Raji (cell line): ENCODE data around the gene HSPG2.

Experiments used
- POLR2A ChIP-seq: IDR thresholded peaks from 2 replicates; pipeline ENCODE4 v1.6.1; 2011; ENCODE audit warnings: low read depth, low read length, control low read depth; ENCODE audit not compliant: insufficient read depth

HSPG2 gene

DNA sequence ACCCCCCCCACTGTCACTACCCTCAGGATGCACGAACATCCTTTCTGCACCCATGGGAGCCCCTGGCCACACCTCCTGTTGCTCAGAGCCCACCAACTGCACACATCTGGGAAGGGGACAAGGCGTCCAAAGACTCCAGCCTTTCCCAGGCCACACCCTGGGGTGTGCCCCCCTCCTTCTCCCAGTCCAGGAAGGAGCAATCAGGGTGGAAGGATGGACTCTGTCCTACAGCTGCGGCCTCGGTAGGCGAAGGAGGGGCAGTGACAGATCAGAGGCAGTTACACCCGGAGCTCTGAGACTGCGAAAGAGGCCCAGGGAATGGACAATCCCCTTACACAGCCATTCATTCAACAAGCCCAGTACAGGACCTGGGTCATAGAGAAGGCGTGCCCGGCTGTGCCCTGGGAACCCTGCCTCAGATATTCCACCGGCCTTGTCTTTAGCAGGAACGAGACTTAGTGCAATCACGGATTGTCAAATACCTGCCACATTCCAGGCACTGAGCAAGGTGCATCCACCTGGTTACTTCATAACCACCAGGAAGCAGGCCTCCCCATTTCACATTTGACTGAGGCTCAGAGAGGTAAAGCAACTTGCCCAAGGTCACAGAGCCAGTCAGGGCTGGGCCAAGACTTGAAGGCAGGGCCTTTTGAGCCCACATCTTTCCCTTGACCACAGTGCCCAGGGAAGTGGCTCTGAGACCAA lies 9.4 kb downstream of the HSPG2 start:
- TF ChIP-seq POLR2A = no peak

DNA sequence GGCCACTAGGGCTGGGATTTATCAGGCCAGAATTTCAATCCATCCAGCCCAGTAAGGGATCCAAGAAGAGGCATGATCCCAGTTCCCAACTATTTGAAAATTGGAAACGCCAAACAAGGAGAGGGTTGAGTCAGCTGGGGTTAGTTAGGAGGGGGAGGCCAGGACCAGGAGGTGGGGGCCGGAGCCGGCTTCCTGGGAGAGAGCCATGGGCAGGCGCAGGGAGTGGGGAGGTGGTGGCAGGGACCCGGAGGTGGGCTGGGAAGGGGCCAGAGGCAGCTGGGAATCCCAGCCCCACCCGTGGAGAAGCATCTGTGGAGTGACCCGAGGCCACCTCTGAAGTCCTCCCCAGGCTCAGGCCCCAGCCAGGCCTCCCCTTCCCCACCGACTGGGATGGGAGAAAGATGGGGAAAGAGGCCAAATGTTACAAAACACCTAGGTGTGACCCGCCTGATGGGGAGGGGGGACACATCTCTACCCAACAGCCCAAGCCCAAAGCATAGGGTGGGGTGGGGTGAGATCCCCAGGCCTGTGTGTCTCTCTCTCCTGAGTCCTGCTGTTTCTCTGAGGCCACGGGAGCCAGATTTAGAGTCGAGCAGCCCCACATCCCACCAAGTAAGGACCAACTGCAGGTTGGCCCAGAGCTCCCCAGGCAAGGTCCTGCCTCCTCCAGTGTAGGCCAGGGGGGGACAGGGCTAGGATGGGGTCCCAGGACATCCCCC lies 10.1 kb downstream of the HSPG2 start:
- TF ChIP-seq POLR2A = no peak

DNA sequence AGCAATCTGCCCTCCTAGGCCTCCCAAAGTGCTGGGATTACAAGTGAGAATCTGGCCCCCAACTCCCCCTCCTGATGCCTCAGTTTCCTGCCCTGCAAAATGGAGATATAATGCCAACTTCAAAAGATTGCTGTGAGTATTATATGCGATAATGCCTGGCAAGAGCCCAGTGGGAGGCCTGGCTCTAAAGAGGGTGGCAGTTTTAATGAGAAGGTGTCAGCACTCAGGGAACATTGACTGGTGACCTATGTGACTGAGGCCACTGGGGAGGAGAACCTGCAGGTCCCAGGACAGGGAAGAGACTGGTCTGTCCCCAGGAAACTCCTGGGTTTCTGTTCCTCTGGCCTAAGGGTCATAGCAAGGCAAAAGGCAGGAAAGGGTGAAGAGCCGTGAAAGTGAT lies 11.0 kb downstream of the HSPG2 start:
- TF ChIP-seq POLR2A = no peak

DNA sequence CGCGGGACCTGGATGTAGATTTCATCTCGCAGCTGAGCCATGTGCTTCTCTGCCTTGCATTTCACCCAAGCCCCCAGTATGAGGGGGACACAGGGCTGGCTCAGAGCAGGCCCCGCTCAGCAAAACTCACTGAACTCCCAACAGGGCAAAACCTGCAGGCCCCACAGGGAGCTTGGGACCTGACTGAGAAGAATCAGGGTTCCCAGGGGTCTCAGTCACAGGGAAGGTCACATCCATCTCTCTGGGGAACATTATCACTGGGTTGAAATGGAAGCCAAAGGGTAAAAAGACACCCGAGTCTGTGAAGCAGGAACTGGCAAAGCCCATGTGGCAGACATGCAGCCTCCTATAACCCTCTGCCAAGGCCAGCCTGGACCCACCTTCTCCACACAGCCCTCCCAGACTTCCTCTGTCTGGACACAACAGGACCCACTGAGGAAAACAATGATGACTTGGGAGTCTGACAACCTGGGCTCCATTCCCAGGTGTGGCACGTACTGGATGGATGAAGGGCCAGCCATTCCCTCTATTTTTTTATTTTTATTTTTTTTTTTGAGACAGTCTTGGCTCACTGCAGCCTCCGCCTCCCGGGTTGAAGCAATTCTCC lies 11.7 kb downstream of the HSPG2 start:
- TF ChIP-seq POLR2A = no peak

DNA sequence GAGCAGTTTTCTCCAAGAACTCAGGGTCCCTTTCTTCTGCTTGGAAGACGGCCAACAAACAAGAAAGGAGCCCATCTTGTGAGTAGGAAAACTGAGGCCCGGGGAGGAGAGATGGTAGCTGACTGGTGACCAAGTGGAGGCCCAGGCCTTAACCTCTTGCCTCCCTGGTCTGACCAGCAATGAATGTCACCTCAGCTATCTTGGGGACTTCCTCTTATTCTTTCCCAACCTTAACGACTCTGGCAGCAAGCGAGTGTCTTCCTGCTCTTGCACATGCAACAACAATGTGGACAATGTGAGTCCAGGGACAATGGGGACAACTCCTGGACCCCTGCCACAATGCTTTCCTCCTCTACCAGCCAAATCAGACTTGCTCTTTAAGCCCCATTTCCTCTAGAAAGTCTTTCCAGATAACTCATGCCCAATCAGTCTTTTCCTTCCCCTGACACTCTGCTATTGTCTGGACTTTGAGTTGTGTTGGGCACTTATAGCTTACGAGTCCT lies 12.6 kb downstream of the HSPG2 start:
- no peak for TF ChIP-seq POLR2A

DNA sequence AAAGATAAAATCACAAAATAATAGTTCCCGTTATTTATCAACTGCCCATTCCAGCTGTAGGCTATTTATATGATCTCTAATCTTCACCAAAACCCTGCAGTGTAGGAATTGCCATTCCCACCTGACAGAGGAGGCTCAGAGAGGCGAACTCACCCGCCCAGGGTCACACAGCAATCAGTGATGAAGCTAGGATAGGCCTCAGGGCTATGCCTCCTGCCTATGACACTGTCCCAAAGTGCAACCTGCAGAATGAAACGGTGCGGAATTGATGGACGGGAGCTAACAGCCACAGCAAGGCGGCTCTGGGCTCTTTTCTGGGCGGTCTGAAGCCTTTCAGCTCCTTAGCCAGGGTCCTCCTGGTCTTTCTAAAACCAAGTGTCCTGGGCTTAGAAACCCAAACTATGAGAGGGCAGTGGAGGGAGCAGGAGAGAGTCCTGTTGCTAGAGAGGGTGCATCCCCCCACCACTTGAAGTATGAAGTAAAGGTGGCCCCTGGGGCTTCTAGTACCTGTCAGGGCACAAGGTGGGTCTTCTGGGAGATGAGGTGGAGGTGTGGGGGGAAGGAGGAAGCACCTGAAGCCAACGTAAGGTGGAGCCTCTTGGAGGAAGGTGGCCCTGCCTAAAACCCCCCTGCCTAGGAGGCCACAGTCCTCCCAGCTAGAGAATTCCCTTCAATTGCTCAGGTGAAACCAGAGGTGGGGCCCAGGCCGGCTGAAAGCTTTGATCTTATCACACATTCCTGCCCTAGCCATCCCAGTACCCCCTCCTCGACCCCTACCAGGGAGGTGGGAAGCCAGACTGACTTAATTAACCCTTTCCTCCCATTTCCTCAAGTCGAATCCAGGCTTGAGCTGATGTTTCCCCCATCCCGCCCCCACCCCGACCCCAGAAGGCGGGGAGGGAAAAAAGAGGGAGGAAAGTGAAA lies 14.8 kb downstream of the HSPG2 start:
- no peak for TF ChIP-seq POLR2A

DNA sequence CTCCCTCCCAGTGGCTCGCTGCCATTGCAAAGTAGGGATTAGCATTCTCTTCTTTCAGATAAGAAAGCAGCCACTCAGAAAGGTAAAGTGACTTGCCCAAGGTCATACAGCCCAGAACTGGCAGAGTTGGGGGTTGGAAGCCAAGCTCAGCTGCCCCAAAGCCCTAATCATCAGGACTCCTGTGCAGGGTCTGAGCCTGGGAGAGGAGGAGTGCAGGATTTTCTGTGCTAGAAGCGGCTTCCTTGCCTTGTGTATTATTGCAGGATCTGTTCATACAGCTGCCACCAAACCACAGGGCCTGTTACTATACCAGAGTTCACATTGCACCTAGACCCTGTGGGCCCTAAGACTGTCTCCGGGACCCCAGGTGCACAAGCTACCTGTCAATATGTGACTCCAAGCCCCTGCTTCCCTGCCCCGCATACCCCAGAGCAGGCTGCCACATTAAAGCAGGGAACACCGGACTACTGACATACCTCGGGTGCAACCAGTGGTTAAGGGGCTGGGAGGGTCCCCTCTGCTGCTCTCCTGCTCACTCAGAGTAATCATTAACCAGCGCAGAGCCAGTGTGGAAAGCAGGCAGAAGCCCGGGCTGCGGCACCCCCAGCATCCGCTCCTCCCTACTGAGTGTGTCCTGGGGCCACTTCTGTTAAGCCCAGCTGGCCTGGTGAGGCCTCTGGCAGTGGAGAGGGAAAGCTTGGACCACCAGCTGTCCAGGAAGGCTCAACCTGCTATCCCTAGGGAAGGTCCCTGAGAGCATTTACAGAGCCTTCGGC lies 15.8 kb downstream of the HSPG2 start:
- no peak for TF ChIP-seq POLR2A

DNA sequence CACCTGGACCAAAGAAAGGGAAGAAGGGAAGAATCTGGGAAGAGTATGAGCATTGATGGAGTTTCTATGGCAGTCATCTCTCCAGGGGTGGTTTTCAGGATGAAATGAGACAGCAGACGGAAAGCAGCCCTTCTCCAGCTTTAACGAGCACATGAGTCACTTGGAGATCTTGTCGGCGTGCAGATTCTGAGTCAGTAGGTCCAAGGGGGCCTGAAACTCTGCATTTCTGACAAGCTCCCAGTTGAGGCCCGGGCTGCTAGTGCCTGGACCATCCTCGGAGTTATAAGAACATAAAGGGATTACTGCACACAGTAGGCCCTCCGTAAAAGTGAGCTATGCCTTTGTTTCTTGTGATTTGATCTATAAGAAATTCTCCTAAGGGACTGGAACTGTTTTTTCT lies 17.6 kb downstream of the HSPG2 start:
- no peak for TF ChIP-seq POLR2A

DNA sequence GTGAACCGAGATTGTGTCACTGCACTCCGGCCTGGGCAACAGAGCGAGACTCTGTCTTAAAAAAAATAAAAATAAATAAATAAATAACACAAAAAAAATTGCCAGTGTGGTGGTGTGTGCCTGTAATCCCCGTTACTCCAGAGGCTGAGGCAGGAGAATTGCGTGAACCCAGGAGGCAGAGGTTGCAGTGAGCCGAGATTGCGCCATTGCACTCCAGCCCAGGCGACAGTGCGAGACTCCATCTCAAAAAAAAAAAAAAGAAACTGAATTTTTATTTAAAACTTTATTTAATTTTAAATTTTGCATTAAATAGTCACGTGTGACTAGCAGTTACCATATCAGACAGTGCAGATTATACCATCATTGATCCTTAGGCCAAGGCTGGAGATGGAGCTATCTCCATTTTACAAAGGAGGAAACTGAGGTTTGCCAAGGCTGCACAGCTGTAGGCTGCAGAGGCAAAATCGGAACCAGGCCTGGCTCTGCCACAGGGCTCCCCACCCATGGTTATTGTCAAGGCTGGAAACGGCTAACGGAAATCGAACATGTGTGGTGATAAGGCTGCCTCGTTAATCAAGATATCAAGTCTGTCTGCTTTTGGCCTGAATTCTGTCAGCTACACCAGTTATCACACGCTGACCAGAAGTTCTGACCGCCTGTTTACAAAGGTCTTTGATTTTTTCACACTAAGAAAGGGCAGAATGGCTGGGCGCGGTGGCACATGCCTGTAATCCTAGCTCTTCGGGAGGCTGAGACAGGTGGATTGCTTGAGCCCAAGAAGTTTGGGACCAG lies 20.5 kb downstream of the HSPG2 start:
- TF ChIP-seq POLR2A = no peak

DNA sequence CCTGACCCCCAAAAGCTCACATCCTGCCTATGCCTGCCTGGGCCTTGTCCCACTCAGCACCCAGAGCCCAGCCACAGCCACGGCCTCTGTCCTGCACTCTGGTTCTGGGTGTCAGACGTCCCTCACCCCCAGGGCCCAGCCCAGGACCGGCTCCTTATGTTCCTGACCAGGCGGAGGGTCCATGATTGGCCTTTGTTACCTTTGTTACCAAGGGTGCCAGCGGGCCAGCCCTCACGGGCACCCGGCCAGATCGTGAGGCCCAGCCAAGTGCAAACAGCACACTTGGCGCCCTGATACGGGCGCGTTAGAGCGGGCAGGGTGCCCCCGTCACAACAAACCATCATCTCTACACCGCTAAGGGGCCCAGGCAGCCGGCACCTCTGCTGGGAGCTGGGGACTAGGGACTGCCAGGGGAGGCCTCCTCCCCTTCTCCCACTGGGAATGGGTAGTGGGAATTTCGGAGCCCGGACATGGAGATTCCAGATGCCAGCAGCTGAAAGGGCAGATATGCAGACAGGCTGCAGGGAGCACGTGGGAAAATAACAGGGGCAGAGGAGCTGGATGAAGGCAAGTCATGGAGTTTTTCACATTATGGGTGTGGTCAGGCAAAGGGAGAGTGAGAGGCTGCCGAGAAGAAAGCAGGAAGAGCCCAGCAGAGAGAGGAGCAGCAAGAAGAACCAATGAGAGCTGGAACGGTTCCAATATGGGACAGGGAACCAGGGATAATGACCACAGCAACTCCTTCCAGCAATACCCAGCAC lies 22.1 kb downstream of the HSPG2 start:
- TF ChIP-seq POLR2A = no peak

DNA sequence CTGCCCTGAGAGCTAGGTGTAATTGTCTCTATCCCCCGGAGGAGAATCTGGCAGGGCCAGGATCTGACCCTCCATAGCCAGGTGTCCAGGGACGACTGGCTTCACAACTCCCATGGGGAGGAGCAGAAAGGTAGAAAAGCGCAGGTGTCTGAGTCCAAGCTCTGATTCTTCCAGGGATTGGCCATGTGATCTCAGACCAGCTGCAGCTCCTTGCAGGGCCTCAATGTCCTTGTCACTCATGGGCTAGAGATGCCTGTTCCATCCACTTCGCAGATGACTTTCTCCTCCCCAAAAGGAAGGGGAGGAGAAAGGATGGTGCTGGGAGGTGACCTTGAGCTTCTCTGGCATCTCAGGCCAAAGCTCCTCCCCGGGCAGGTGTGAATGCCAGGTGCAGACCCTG lies 22.7 kb downstream of the HSPG2 start:
- TF ChIP-seq POLR2A = no peak

DNA sequence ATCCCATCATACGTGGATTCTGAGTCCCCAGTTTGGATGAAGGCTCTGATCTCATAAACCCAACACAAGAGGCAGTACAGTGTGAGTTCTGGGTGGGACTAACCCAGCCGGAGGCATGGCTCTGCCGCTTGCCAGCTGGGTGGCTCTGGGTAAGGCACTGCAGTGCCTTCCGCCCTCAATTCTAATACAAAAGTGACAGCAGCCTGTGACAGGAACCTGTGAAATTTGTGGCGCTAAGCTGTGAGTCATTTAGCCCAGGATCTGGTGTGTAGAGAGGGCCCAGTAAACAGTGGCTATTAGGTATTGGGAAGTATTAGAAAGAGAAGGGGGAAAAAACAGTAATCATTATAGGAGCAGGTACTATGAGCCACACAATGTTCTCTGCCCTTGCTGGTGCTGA lies 23.3 kb downstream of the HSPG2 start:
- no peak for TF ChIP-seq POLR2A

DNA sequence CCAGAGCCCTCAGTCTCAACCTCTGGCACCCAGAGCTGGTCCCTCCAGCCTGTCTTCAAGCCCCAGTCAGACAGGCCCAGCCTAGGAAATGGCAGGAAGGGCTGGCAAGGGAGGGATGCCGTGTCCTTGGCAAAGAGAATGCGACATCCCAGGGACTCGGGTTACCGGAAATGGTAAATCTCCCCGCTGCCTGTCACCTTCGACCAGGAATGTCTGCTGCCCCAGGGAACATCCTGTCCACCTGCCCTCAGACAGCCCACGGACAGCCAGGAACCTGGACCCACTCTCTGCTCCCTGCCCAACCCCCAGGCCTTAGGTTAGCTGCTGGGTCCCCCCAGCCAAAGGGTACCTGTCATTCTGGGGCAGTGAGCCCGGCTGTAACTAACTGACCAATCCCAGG lies 23.9 kb downstream of the HSPG2 start:
- TF ChIP-seq POLR2A = no peak

DNA sequence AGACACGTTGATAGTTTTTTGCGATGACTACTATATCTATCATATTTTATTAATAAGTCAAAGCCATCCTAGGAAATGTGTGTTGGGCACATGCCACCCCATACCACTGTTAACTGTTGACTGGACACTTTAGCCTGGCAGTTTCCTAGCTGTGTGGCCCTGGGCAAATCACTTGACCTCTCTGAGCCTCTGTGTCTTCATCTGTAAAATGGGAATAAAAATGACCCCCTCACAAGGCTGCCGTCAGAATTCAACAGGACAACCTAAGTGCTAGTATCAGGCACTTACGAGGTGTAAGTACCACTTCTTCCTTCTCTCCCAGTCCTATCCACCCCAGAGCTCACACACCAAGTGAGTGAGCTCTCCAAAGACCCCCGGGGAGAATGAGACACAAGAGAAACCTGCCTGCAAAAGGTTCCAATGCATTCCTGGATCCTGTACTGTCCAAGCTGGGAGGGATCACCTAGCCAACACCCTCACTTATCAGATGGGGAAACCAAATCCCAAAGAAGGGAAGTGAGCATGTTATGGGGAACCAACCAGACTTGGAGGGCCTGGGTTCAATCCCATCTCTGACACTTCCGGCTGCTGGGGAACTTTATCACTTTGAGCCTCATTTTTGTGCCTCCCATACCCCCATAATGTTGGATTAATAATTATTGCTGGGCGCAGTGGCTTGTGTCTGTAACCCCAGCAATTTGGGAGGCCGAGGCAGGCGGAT lies 24.9 kb downstream of the HSPG2 start:
- TF ChIP-seq POLR2A = no peak
